Middle frontal gyrus (tissue), 1 donor: ENCODE results near the gene ATAD5.
A peak's percentile ranks its signal among the peaks of the same experiment; 100 is the strongest.
"Not testable (repeated sequence)": the region's sequence is repeated elsewhere in the genome, so short reads cannot be mapped to it uniquely, and the experiment has no call there.

Source experiments
- DNase-seq: peaks from one replicate; pipeline ENCODE4 v3.0.0-alpha.2; 2015; ENCODE audit warnings: low spot score; ENCODE audit errors: extremely low spot score

The ATAD5 gene, protein sequence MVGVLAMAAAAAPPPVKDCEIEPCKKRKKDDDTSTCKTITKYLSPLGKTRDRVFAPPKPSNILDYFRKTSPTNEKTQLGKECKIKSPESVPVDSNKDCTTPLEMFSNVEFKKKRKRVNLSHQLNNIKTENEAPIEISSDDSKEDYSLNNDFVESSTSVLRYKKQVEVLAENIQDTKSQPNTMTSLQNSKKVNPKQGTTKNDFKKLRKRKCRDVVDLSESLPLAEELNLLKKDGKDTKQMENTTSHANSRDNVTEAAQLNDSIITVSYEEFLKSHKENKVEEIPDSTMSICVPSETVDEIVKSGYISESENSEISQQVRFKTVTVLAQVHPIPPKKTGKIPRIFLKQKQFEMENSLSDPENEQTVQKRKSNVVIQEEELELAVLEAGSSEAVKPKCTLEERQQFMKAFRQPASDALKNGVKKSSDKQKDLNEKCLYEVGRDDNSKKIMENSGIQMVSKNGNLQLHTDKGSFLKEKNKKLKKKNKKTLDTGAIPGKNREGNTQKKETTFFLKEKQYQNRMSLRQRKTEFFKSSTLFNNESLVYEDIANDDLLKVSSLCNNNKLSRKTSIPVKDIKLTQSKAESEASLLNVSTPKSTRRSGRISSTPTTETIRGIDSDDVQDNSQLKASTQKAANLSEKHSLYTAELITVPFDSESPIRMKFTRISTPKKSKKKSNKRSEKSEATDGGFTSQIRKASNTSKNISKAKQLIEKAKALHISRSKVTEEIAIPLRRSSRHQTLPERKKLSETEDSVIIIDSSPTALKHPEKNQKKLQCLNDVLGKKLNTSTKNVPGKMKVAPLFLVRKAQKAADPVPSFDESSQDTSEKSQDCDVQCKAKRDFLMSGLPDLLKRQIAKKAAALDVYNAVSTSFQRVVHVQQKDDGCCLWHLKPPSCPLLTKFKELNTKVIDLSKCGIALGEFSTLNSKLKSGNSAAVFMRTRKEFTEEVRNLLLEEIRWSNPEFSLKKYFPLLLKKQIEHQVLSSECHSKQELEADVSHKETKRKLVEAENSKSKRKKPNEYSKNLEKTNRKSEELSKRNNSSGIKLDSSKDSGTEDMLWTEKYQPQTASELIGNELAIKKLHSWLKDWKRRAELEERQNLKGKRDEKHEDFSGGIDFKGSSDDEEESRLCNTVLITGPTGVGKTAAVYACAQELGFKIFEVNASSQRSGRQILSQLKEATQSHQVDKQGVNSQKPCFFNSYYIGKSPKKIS (N-terminal part only)

DNA sequence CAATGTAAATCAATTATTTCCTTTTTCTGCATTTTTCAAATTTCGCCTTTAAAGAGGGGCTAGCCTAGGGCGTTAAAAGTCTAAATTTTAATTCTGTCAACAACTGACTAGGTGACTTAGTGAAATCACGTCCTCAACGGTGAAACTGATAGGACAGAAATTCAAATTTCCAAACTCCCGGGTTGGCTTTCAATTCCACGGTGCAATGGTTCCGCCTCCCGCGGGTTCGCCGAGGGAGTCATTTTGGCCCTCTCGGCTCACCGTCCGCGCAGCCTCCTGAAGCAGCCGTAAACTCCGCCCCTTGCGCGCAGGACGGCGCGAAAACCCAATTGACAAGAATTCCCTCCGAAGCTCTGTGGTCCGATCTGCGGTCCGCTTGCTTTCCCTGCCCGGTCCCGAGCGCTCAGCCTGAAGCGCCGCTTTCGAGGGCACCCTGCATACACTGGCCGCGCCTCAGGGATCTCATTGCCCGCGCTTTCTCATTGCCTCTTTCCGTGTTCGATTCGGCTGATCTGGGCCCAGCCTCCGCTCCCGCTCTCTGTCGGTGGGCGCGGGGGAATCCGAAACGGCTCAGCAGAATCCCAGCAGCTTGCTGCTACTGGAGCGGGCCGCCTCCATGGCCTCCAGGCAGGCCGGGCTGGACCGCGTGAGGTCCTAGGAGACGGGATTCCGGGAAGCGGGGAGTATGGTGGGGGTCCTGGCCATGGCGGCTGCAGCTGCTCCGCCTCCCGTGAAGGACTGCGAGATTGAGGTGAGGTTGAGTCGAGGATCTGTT is at the start of gene ATAD5:
Gene ATAD5, plus strand, starts transcription at position 304 of the 775 bp plus-strand sequence. Its CDS starts 382 bp downstream, at position 686.
- peak; percentile 89 for DNase-seq

GRCh38 chr17:30782206-30782605 is 49.6 kb upstream of the ATAD5 start:
- no peak for DNase-seq

DNA sequence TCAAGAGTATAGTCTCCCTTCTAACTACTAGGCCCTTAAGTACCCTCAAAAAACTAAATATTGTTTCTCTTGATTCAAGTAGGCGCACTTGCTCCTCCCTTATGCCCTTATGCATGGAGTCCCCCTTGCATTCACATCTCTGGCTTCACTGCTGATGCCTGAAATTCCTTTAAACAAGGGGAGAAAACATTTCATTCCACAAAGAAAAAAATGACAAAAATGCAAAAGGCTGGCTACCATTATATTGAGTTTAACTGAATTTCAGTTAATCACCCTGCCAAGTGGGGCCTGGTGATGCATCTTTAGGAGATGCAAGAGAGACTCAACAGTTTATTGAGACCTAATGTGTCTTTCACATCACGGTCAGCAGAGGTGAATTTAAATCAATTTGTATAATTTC is 42.8 kb upstream of the ATAD5 start:
- DNase-seq: no peak

GRCh38 chr17:30790279-30790678 is 41.5 kb upstream of the ATAD5 start:
- DNase-seq: no peak

GRCh38 chr17:30793282-30793977 is 38.3 kb upstream of the ATAD5 start:
- DNase-seq: no peak

DNA sequence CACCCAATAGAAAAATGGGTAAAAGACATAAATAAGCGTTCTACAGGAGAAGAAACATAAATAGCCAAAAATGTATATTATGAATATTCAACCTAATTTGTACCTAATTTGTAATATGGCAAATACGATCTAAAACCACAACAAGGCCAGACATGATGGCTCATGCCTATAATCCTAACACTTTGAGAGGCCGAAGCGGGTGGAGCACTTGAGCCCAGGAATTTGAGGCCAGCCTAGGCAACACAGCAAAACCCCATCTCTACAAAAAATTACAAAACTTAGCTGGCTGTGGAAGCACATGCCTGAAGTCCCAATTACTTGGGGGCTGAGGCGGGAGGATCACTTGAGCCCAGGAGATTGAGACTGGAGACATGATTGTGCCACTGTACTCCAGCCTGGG is 37.4 kb upstream of the ATAD5 start:
- DNase-seq: no peak

GRCh38 chr17:30796016-30796415 is 35.8 kb upstream of the ATAD5 start:
- DNase-seq: no peak

GRCh38 chr17:30801671-30802070 is 30.1 kb upstream of the ATAD5 start:
- DNase-seq: no peak

DNA sequence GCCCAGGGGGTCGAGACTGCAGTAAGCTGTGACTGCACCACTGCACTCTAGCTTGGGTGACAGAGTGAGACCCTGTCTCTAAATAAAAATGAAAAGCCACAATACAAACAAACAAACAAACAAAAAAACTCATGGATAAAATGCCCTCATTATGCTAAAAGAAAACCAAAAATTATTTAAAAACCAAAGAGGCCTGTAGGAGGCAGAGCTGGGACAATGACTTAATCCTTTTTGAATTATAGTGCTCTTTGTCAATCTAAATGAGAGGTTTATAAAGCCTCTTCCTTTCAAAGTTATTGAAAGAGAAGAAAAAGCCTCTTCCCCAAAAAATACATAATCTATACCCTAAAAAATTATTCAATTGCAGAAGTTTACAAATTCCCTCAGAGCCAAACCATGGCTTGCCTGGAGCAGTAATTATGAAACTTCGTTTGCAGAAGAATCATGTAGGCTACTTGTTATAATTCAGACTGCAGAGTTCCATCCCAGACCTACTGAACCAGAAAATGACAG is 25.8 kb upstream of the ATAD5 start:
- no peak for DNase-seq

DNA sequence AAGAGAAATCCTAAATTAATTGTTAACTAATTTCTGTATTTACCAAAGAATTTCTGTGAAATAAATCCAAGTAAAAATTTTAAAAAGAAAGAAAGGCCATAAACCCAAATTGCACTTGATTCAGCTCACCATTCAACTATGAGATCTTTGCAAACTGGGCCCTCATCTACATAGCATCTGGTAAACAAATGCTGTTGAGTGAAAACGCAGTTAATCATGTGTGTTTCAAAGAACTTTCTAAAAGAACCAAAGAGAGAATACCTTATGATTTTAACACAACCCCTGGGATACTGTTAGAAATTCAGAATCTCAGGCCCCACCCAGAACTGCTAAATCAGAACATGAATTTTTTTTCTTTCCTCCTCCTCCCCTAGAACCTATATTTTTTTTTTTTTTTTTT is 23.9 kb upstream of the ATAD5 start:
- no peak for DNase-seq

- DNase-seq: no peak
These were observed 22.9 kb upstream of the ATAD5 start for GRCh38 chr17:30808785-30809286.

DNA sequence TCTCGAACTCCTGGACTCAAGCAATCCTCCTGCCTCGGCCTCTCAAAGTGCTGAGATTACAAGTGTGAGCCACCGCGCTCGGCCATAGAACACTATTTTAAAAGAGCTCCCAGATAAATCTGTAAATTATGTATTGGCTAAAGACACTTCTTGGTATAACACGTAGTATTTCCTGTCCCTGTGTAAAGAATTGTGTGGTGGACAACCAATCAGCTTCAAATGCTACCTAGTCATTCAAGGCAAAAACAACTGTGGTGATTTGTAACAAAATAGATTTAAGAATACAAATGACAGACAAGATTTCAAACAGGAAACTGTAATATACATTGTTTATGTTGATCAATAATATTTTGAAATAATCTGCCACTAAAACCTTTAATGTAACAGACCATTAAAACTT is 21.9 kb upstream of the ATAD5 start:
- DNase-seq: no peak

GRCh38 chr17:30812218-30813177 is 19.3 kb upstream of the ATAD5 start:
- DNase-seq: no peak

- not testable (repeated sequence) for DNase-seq
These were observed 17.5 kb upstream of the ATAD5 start for GRCh38 chr17:30814236-30814635.

DNA sequence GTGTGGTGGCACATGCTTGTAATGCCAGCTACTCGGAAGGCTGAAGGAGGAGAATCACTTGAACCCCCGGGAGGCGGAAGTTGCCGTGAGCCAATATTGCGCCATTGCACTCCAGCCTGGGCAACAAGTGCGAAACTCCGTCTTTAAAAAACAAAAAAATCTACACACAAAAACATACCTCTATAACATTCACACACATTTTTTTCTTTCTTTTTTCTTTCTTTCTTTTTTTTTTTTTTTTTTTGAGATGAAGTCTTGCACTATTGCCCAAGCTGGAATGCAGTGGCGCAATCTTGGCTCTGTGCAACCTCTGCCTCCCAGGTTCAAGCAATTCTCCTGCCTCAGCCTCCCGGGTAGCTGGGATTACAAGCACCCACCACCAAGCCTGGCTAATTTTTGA is 16.9 kb upstream of the ATAD5 start:
- DNase-seq: not testable (repeated sequence)

DNA sequence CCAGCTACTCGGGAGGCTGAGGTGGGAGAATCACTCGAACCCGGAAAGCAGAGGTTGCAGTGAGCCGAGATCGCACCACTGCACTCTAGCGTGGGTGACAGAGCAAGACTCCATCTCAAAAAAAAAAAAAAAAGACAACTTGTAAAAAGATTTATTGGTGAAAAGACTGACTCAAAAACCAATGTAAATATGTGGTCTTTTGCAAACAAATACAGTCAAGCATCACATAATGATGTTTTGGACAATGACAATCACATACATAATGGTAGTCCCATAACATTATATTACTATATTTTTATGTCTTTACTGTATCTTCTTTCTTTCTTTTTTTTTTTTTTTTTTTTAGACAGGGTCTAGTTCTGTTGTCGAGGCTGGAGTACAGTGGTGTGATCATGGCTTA is 15.6 kb upstream of the ATAD5 start:
- no peak for DNase-seq

DNA sequence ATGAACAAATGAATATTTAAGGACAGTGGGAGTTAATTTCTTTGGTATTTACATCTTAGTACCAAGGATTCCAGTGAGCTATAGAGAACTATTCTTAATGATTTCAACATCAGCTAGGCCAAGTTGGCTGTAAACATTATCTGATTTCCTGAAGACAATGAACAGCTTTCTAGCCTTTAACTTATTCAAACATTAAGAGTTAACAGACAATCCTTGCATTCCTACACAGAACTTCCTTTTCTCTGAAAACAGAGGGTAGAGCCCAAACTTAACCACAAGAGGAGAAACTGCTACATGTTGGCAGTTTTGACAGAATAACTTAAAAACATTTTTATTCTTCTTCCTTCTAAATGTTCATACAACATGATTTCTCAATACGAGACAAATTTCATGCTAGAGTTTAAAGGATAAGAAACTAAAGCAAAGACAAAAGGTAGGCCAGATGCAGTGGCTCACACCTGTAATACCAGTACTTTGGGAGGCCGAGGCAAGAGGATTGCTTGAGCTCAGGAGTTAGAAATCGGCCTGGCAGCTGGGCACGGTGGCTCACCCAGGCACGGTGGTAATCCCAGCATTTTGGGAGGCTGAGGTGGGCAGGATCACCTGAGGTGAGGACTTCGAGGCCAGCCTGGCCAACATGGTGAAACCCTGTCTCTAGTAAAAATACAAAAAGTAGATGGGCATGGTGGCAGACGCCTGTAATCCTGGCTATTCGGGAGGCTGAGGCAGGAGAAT is 11.6 kb upstream of the ATAD5 start:
- DNase-seq: no peak
